Neural cell (in vitro differentiated cells): ENCODE data around the gene CDK8.

Experiments used
- CTCF ChIP-seq: fragments of 450-650 bp; IDR thresholded peaks from 2 replicates; pipeline ENCODE4 v1.5.1; 2014; ENCODE audit warnings: antibody characterized with exemption, mild to moderate bottlenecking, moderate library complexity; ENCODE audit not compliant: poor library complexity, severe bottlenecking
- EP300 ChIP-seq: fragments of 450-650 bp; conservative IDR thresholded peaks from 2 replicates; pipeline ENCODE4 v1.6.1; 2014; ENCODE audit warnings: antibody characterized with exemption, mild to moderate bottlenecking, moderate library complexity; ENCODE audit not compliant: poor library complexity, severe bottlenecking
- EZH2 ChIP-seq: fragments of 200-600, 300-800 bp; shearing (Covaris generic), sonication (generic); IDR thresholded peaks from 2 replicates; pipeline ENCODE4 v1.6.1; 2014; ENCODE audit warnings: antibody characterized with exemption, low read length, borderline replicate concordance, mild to moderate bottlenecking; ENCODE audit not compliant: insufficient read depth, poor library complexity, severe bottlenecking
- MXI1 ChIP-seq: fragments of 450-650 bp; conservative IDR thresholded peaks from 2 replicates; pipeline ENCODE4 v1.6.1; 2014; ENCODE audit warnings: antibody characterized with exemption, mild to moderate bottlenecking; ENCODE audit not compliant: poor library complexity, severe bottlenecking
- RAD21 ChIP-seq: fragments of 450-650 bp; conservative IDR thresholded peaks from 2 replicates; pipeline ENCODE4 v1.6.1; 2014; ENCODE audit warnings: antibody characterized with exemption, mild to moderate bottlenecking, moderate library complexity
- REST ChIP-seq: IDR thresholded peaks from 2 replicates; pipeline ENCODE4 v1.6.1; 2012; ENCODE audit warnings: borderline replicate concordance

- peak; percentile 31 for TF ChIP-seq CTCF
- TF ChIP-seq RAD21, result no peak
- peak; percentile 72 for TF ChIP-seq REST
- TF ChIP-seq EZH2, result no peak
- peak; percentile 60 for TF ChIP-seq EP300
- TF ChIP-seq MXI1, result peak; percentile 85
Measured at GRCh38 chr13:26253787-26254582, at the start of gene CDK8.
